SK-N-SH treated with all-trans-retinoic acid at 6 μM for 48 hours (cell line): ENCODE measurements around the gene STK16.

Experiments used
- CREB5 ChIP-seq: fragments of 250-450 bp; sonication (Bioruptor Pico); IDR thresholded peaks from 2 replicates; pipeline ENCODE4 v1.5.1; 2020; ENCODE audit warnings: low read depth, mild to moderate bottlenecking, moderate library complexity
- CSDC2 ChIP-seq: fragments of 250-450 bp; sonication (Bioruptor Pico); IDR thresholded peaks from 2 replicates; pipeline ENCODE4 v1.5.0; 2020; ENCODE audit warnings: mild to moderate bottlenecking, moderate library complexity
- PATZ1 ChIP-seq: fragments of 250-450 bp; sonication (Bioruptor Pico); IDR thresholded peaks from 2 replicates; pipeline ENCODE4 v1.8.0; 2020; ENCODE audit warnings: mild to moderate bottlenecking, moderate library complexity, borderline replicate concordance
- SNAI2 ChIP-seq: fragments of 250-450 bp; sonication (Bioruptor Pico); IDR thresholded peaks from 2 replicates; pipeline ENCODE4 v1.5.0; 2020; ENCODE audit warnings: mild to moderate bottlenecking, moderate library complexity
- TCF4 ChIP-seq: fragments of 250-450 bp; sonication (Bioruptor Pico); IDR thresholded peaks from 2 replicates; pipeline ENCODE4 v1.8.0; 2021; ENCODE audit warnings: mild to moderate bottlenecking, moderate library complexity, borderline replicate concordance
- TOX ChIP-seq: fragments of 250-450 bp; sonication (Bioruptor Pico); IDR thresholded peaks from 2 replicates; pipeline ENCODE4 v1.8.0; 2021; ENCODE audit warnings: mild to moderate bottlenecking, moderate library complexity, borderline replicate concordance
- ZC3H10 ChIP-seq: fragments of 250-450 bp; sonication (Bioruptor Pico); IDR thresholded peaks from 2 replicates; pipeline ENCODE4 v1.5.1; 2021; ENCODE audit warnings: mild to moderate bottlenecking, moderate library complexity
- ZFP3 ChIP-seq: fragments of 250-450 bp; sonication (Bioruptor Pico); IDR thresholded peaks from 2 replicates; pipeline ENCODE4 v1.5.0; 2020; ENCODE audit warnings: mild to moderate bottlenecking, moderate library complexity
- ZFP30 ChIP-seq: fragments of 450-650 bp; formaldehyde crosslinking; IDR thresholded peaks from 2 replicates; pipeline ENCODE4 v1.5.0; 2022; ENCODE audit warnings: mild to moderate bottlenecking, moderate library complexity
- ZNF70 ChIP-seq: fragments of 450-650 bp; formaldehyde crosslinking; IDR thresholded peaks from 2 replicates; pipeline ENCODE4 v1.5.0; 2020; ENCODE audit warnings: mild to moderate bottlenecking, moderate library complexity

GRCh38 chr2:219252570-219252899 is 7.3 kb downstream of the STK16 start:
- TF ChIP-seq TCF4 (CRISPR knock-in tag) (no peak), PATZ1 (CRISPR knock-in tag) (no peak), CSDC2 (CRISPR knock-in tag) (no peak), SNAI2 (CRISPR knock-in tag) (no peak), CREB5 (CRISPR knock-in tag) (no peak), TOX (CRISPR knock-in tag) (no peak), ZFP3 (CRISPR knock-in tag) (no peak), ZC3H10 (CRISPR knock-in tag) (no peak), ZFP30 (CRISPR knock-in tag) (no peak), ZNF70 (CRISPR knock-in tag) (no peak)
